PC-3 (cell line): ENCODE results near the gene OR52W1.

Source experiments
- EZH2 ChIP-seq: fragments of 300-600 bp; sonication (generic); IDR thresholded peaks from one replicate; pipeline ENCODE4 v1.6.1; 2017; ENCODE audit warnings: antibody characterized with exemption, mild to moderate bottlenecking, low read length; ENCODE audit not compliant: unreplicated experiment
- TF ChIP-seq, protein P1 (sequence below): fragments of 300-600 bp; sonication (generic); conservative IDR thresholded peaks from 2 replicates; pipeline ENCODE4 v1.5.1; 2017; ENCODE audit warnings: antibody characterized with exemption, low read depth, mild to moderate bottlenecking, low read length

DNA sequence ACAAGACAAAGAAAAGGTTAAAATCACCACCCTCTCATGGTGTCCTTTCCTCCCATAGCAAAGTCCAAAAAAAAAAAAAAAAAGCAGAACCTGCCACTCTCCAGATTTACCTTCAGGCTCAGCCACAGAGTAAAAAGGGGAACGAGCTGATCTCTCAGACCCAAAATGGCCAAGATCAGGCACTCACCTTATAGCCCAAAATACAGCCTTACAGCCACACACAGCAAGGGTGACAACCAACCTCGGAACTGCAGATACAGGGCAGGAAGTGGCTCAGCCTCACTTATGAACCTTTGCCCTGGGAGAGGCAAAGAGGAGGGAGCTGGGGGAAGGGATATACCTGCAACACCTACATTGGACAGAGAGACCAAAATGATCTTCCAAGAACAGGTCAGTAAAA is 30.9 kb downstream of the OR52W1 start:
- no peak for TF ChIP-seq EZH2
- TF ChIP-seq, protein P1, sequence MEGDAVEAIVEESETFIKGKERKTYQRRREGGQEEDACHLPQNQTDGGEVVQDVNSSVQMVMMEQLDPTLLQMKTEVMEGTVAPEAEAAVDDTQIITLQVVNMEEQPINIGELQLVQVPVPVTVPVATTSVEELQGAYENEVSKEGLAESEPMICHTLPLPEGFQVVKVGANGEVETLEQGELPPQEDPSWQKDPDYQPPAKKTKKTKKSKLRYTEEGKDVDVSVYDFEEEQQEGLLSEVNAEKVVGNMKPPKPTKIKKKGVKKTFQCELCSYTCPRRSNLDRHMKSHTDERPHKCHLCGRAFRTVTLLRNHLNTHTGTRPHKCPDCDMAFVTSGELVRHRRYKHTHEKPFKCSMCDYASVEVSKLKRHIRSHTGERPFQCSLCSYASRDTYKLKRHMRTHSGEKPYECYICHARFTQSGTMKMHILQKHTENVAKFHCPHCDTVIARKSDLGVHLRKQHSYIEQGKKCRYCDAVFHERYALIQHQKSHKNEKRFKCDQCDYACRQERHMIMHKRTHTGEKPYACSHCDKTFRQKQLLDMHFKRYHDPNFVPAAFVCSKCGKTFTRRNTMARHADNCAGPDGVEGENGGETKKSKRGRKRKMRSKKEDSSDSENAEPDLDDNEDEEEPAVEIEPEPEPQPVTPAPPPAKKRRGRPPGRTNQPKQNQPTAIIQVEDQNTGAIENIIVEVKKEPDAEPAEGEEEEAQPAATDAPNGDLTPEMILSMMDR = no peak
